ENCODE measurements around the gene IL10RA. TPM values are rescaled to one million over a fixed set of nuclear protein-coding genes. Genes with fewer than 3 reads are reported as not detected.
A peak's percentile ranks its signal among the peaks of the same experiment; 100 is the strongest.
"Not testable (repeated sequence)": the region's sequence is repeated elsewhere in the genome, so short reads cannot be mapped to it uniquely, and the experiment has no call there.

Gene IL10RA
- 0.88 TPM for polyA plus RNA-seq (2012; ENCODE audit: insufficient read depth, insufficient read length)

- DNase-seq (ENCODE audit: low read depth, low spot score) = no peak
- peak within 1 kb of the TSS; percentile 55 for H3K4me3 ChIP-seq (ENCODE audit: low read length)
These were observed at the start of gene IL10RA for GRCh38 chr11:117985953-117986887. IL10RA (plus strand) TSS chr11:117986394; CDS start chr11:117986468, 74 bp downstream.

GRCh38 chr11:117936973-117937372 lies 49.2 kb upstream of the IL10RA start:
- no peak overlapping the region for H3K4me3 ChIP-seq (ENCODE audit: low read length)
- DNase-seq (ENCODE audit: low read depth, low spot score) = no peak

GRCh38 chr11:117940736-117941135 lies 45.5 kb upstream of the IL10RA start:
- H3K4me3 ChIP-seq (ENCODE audit: low read length) = no peak overlapping the region
- no peak for DNase-seq (ENCODE audit: low read depth, low spot score)

DNA sequence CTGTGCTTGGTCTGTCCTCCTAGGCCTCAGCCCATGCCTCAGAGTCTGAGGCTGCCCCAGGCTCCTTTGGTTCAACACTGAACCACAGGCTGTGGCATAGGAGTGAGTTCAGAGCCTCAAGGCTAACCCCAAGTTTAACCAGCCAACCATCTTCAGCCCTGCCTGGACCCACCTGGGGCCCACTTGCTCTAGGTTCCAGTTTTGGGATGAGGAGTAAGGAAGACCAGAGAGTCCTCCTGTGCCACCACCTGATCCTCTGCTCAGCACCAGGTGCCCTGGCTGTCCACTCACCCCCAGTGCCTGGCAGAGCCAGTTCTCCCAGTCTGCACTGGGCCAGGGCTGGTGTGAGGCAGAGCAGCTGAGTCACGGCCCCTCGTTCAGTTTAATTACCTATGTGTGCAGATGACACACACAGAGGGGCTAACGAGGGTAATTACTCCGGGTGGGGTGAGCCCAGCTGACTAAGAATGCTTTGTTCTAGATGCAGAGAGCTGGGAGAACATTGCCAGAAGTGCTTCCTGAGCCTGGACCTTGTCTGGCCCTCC lies 45.0 kb upstream of the IL10RA start:
- DNase-seq (ENCODE audit: low read depth, low spot score) = no peak

GRCh38 chr11:117941976-117942654 lies 44.1 kb upstream of the IL10RA start:
- no peak overlapping the region for H3K4me3 ChIP-seq (ENCODE audit: low read length)
- no peak for DNase-seq (ENCODE audit: low read depth, low spot score)

More for the DNA sequence above, 45.0 kb upstream of the IL10RA start:
- no peak overlapping the region for H3K4me3 ChIP-seq (ENCODE audit: low read length)

DNA sequence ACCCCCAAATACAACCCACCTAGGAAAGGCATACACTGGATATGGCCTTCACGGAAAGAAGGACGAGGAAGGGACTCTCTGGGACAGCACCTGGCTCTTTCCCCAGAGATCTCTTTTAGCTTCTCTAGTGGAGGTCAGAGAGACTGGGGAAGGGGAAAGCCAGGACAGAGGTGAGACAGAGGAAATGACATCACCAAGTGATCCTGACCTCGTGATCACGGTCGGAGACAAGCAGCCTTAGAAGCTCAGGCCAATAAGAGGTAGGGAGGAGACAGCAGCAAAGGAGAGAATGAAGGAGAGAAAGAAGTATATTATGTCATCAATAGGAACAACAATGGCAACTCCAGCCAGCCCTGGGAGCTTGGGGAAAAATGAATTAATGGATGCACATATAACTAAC lies 41.6 kb upstream of the IL10RA start:
- H3K4me3 ChIP-seq (ENCODE audit: low read length) = no peak overlapping the region
- DNase-seq (ENCODE audit: low read depth, low spot score) = no peak

GRCh38 chr11:117945047-117945810 lies 41.0 kb upstream of the IL10RA start:
- no peak overlapping the region for H3K4me3 ChIP-seq (ENCODE audit: low read length)
- DNase-seq (ENCODE audit: low read depth, low spot score) = no peak

GRCh38 chr11:117946156-117946841 lies 39.9 kb upstream of the IL10RA start:
- no peak overlapping the region for H3K4me3 ChIP-seq (ENCODE audit: low read length)
- no peak for DNase-seq (ENCODE audit: low read depth, low spot score)

DNA sequence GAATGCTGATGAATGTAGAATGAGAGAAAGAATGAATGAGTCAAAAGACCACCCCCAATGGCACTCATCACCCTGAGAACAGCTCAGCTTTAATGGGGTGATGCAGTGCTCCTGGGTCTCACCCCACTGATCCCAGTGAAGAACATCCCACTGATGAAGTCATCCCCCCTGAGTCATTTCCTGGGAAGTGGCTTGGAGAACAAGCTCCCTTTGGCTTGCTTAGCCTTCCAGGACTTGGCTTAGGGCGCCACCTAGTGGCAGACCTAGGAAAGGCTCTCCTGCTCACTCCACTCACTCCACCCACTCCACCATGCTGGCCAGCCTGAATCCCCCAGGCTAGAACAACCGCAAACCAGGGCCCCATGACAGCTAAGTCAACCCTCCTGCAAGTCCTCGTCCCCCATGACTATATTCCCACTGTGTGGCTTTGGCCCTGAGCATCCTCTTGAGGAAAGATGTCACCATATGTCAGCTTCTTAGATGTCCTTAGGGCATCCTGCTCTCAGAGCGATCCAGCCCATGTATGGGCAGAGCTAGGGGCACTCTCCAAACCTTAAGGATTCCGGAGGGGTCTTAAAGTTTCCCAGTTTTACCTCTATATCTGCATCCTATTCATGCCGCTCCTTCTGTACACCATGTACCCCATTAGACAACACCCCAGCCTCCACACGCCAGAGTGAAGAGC lies 39.2 kb upstream of the IL10RA start:
- H3K4me3 ChIP-seq (ENCODE audit: low read length) = no peak overlapping the region
- DNase-seq (ENCODE audit: low read depth, low spot score) = peak; percentile 68

- not testable (repeated sequence) for H3K4me3 ChIP-seq (ENCODE audit: low read length); DNase-seq (ENCODE audit: low read depth, low spot score)
These were observed 38.4 kb upstream of the IL10RA start for GRCh38 chr11:117947751-117948150.

DNA sequence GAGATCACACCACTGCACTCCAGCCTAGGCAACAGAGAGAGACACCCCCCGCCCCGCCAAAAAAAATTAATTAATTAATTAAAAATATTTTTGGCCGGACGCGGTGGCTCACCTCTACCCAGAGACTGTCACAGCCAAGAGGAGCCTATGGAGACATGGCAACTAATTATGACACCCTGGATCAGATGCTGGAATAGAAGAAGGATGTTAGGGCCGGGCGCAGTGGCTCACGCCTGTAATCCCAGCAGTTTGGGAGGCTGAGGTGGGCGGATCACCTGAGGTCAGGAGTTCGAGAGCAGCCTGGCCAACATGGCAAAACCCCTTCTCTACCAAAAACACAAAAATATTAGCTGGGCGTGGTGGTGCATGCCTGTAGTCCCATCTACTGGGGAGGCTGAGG lies 37.7 kb upstream of the IL10RA start:
- H3K4me3 ChIP-seq (ENCODE audit: low read length) = not testable (repeated sequence)

GRCh38 chr11:117949062-117949461 lies 37.1 kb upstream of the IL10RA start:
- DNase-seq (ENCODE audit: low read depth, low spot score) = no peak
- no peak overlapping the region for H3K4me3 ChIP-seq (ENCODE audit: low read length)

More for the DNA sequence above, 37.7 kb upstream of the IL10RA start:
- DNase-seq (ENCODE audit: low read depth, low spot score) = not testable (repeated sequence)

- DNase-seq (ENCODE audit: low read depth, low spot score) = peak; percentile 88
These were observed 35.9 kb upstream of the IL10RA start for GRCh38 chr11:117950301-117950700.

DNA sequence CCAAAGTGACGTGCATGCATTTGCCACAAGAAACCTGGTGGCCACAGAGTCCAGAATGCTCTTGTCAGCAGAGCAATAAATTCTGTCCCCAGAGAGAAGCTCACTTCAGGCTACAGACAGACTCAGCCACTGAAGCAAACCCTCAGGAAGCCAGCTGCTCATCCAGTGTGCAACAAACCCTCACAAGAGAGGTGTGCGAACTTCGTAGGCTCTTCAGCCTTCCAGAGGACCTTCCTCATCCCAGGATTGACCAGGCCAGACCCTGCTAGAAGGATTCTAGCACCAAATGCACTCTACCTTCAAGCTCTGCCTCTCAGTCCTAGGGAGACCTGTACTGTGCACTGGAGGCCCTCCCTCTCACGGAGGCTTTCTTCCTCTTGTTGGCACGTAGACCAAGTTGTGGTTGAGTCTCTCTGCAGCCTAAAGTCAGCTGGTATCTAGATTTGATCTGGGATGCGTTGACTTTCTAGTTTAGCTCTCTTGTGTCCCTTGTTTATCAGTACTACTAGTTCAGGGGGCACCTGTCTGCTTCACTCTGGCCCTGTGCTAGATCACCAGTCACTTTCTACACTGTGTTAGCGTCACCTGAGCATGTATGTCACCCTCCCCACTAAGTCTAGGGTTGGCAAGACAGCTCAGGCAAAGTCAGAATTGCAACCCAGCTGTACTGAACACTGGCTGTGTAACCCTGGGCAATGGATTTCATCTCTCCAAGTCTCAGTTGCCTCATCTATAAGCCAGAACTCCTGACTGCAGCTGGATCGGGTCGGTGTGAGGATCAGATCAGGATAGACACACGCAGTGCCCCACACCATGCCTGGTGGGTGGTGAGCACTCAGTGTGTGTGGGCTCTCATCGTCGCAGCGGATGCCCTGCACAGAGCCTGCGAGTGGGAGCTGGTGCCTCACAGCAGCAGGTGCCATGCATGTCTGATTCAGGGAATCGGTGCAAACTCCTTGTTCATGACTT lies 34.9 kb upstream of the IL10RA start:
- peak; percentile 77 for DNase-seq (ENCODE audit: low read depth, low spot score)
- H3K4me3 ChIP-seq (ENCODE audit: low read length) = peak overlapping the region; percentile 3

More at GRCh38 chr11:117950301-117950700, 35.9 kb upstream of the IL10RA start:
- no peak overlapping the region for H3K4me3 ChIP-seq (ENCODE audit: low read length)

- DNase-seq (ENCODE audit: low read depth, low spot score) = peak; percentile 73
- no peak overlapping the region for H3K4me3 ChIP-seq (ENCODE audit: low read length)
These were observed 33.0 kb upstream of the IL10RA start for GRCh38 chr11:117953024-117953671.

- DNase-seq (ENCODE audit: low read depth, low spot score) = no peak
- no peak overlapping the region for H3K4me3 ChIP-seq (ENCODE audit: low read length)
These were observed 27.2 kb upstream of the IL10RA start for GRCh38 chr11:117958949-117959348.

Measured in Jurkat, Clone E6-1 (cell line).